ENCODE measurements around the gene ACCS. TPM values are rescaled to one million over a fixed set of nuclear protein-coding genes. Genes with fewer than 3 reads are reported as not detected.

ACCS gene
- total and polyA plus RNA-seq, 2 donors (not counting 3 experiments of a cell fraction or from before 2014, with no cell fraction given): 8.6 to 22.7 TPM

GRCh38 chr11:44133335-44133946 lies 67.4 kb downstream of the ACCS start:
- Histone ChIP-seq H3K4me3 (replicated peaks in 1 of 3; ENCODE audit: insufficient read depth in 1 of 3, low read depth in 1 of 3, low read length in 3 of 3) (no peak overlapping the region), H3K27ac (ENCODE audit: insufficient read depth, low read depth, low read length) (no peak overlapping the region), H3K36me3 (ENCODE audit: control insufficient read depth in 2 of 2, extremely low read depth in 1 of 2, insufficient read depth in 2 of 2, low read length in 2 of 2) (peaks cover 0 to 1% of the 10 kb centered on the region in 2 experiments), H3K27me3 (ENCODE audit: control insufficient read depth in 2 of 2, insufficient read depth in 2 of 2, low read length in 2 of 2) (no peaks in the 10 kb centered on the region), H3K4me2 (ENCODE audit: insufficient read depth, low read length) (no peak overlapping the region), H4K20me1 (replicated peaks; ENCODE audit: control insufficient read depth, extremely low read depth, insufficient read depth, low read length) (no peaks in the 10 kb centered on the region), H3K9ac (replicated peaks; ENCODE audit: extremely low read depth, insufficient read depth, low read length) (no peak overlapping the region), H3K79me2 (ENCODE audit: control insufficient read depth, insufficient read depth, low read length) (no peaks in the 10 kb centered on the region), H2AFZ (ENCODE audit: low read depth, low read length) (no peak overlapping the region), H3K9me1 (replicated peaks; ENCODE audit: control insufficient read depth, extremely low read depth, insufficient read depth, low read length) (no peaks in the 10 kb centered on the region), H3K9me3 (replicated peaks; ENCODE audit: control insufficient read depth, insufficient read depth, low read length) (no peaks in the 10 kb centered on the region), H3K4me1 (ENCODE audit: control insufficient read depth, extremely low read depth, insufficient read depth, low read length) (no peaks in the 10 kb centered on the region)
- TF ChIP-seq, protein P1, sequence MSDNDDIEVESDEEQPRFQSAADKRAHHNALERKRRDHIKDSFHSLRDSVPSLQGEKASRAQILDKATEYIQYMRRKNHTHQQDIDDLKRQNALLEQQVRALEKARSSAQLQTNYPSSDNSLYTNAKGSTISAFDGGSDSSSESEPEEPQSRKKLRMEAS (IDR thresholded peaks at IDR 0.05; ENCODE audit: insufficient read depth, insufficient read length): no peak
- TF ChIP-seq, protein P2, sequence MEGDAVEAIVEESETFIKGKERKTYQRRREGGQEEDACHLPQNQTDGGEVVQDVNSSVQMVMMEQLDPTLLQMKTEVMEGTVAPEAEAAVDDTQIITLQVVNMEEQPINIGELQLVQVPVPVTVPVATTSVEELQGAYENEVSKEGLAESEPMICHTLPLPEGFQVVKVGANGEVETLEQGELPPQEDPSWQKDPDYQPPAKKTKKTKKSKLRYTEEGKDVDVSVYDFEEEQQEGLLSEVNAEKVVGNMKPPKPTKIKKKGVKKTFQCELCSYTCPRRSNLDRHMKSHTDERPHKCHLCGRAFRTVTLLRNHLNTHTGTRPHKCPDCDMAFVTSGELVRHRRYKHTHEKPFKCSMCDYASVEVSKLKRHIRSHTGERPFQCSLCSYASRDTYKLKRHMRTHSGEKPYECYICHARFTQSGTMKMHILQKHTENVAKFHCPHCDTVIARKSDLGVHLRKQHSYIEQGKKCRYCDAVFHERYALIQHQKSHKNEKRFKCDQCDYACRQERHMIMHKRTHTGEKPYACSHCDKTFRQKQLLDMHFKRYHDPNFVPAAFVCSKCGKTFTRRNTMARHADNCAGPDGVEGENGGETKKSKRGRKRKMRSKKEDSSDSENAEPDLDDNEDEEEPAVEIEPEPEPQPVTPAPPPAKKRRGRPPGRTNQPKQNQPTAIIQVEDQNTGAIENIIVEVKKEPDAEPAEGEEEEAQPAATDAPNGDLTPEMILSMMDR (IDR thresholded peaks at IDR 0.05; ENCODE audit: extremely low read depth in 1 of 2, insufficient read depth in 1 of 2, low read depth in 1 of 2, low read length in 2 of 2): peak; percentile 60 to 71
- TF ChIP-seq GATA2 (IDR thresholded peaks at IDR 0.05; ENCODE audit: insufficient read depth, insufficient read length, low read depth, low read length) (no peak), POLR2A (IDR thresholded peaks at IDR 0.05; ENCODE audit: low read depth, low read length) (no peak)
- intact Hi-C loops (cut with micrococcal nuclease) (loop anchor here (1.0 kb wide), 3 partner anchors 153 to 405 kb away; no protein-coding TSS in a partner anchor), dilution Hi-C loops (cut with MboI; ENCODE audit: extremely low pct_ligation_motif_present, low sequenced_read_pairs) (no loop called here)
- peak; percentile 64 for DNase-seq (ENCODE audit: low read depth, low spot score)
- ChIA-PET POLR2A (no interaction called here), CTCF (interaction anchor here (0.5 to 3.7 kb wide), 36 partner anchors 10 to 483 kb away, joined by 3 to 35 read pairs (median 4); partner anchors contain the start of gene EXT2)
- FAIRE-seq: peak; percentile 66
- no TSS peak for BruUV-seq (replicated peaks)

Other genes starting within 250 kb of the ACCS start
- gene ALKBH3, start 185.4 kb upstream of the ACCS start, total RNA-seq: 32.3 and 34.7 TPM in 2 replicates
- gene ALKBH3, start 185.4 kb upstream of the ACCS start, polyA plus RNA-seq: 23.0 and 28.0 TPM in 2 replicates
- gene C11orf96, start 123.6 kb upstream of the ACCS start, total RNA-seq: 2.4 and 3.8 TPM in 2 replicates
- 7.5 and 8.8 TPM in 2 replicates for gene C11orf96, start 123.6 kb upstream of the ACCS start, polyA plus RNA-seq
- not detected in 2 replicates for gene ACCSL, start 18.3 kb upstream of the ACCS start, total RNA-seq
- gene ACCSL, start 18.3 kb upstream of the ACCS start, polyA plus RNA-seq: not detected in 2 replicates
- 50.9 and 65.1 TPM in 2 replicates for gene EXT2, start 29.4 kb downstream of the ACCS start, total RNA-seq
- gene EXT2, start 29.4 kb downstream of the ACCS start, polyA plus RNA-seq: 54.9 and 60.3 TPM in 2 replicates
- not detected in 2 replicates for gene ALX4, start 243.9 kb downstream of the ACCS start, total RNA-seq
- not detected in 2 replicates for gene ALX4, start 243.9 kb downstream of the ACCS start, polyA plus RNA-seq